OCI-LY7 (cell line): ENCODE measurements around the gene CRB1. TPM values are rescaled to one million over a fixed set of nuclear protein-coding genes. Genes with fewer than 3 reads are reported as not detected.

Experiments used
- BruUV-seq: library from RNA; stranded (reverse); fragments of 400-500 nt; replicated peaks from 2 replicates; lab custom pipeline; 2021; lab: Mats Ljungman, UMichigan
- CTCF ChIA-PET: fragments of 300-600 bp; sonication (Branson Sonifier 250); formaldehyde crosslinking; loops from one replicate; lab custom pipeline; 2022; ENCODE audit warnings: antibody characterized with exemption; ENCODE audit not compliant: unreplicated experiment; lab: Charles Lee
- POLR2A ChIA-PET: fragments of 300-600 bp; sonication (Branson Sonifier 250); formaldehyde crosslinking; loops from one replicate; lab custom pipeline; 2022; ENCODE audit warnings: antibody characterized with exemption; lab: Charles Lee
- DNase-seq: peaks from one replicate; pipeline ENCODE4 v3.0.0-alpha.2; 2015; ENCODE audit warnings: low spot score
- H2AFZ ChIP-seq: fragments of 200-600 bp; sonication (generic), shearing (Covaris generic); 2 replicates; pipeline ENCODE4 v1.6.1; 2014; ENCODE audit warnings: mild to moderate bottlenecking, antibody characterized with exemption, low read length, moderate library complexity
- H3K27ac ChIP-seq: fragments of 200-600 bp; sonication (generic); 2 replicates; pipeline ENCODE4 v1.5.1; 2014; ENCODE audit warnings: mixed run types, low read depth, mild to moderate bottlenecking, moderate library complexity, low read length, inconsistent platforms; ENCODE audit not compliant: poor library complexity, severe bottlenecking
- H3K36me3 ChIP-seq: fragments of 200-600 bp; sonication (generic); 2 replicates; pipeline ENCODE4 v1.6.1; 2014; ENCODE audit warnings: mild to moderate bottlenecking, antibody characterized with exemption, low read length, moderate library complexity, mixed read lengths; ENCODE audit not compliant: insufficient read depth
- H3K4me1 ChIP-seq: fragments of 200-600 bp; sonication (generic); 2 replicates; pipeline ENCODE4 v1.5.1; 2014; ENCODE audit warnings: mild to moderate bottlenecking, low read length; ENCODE audit not compliant: insufficient read depth, poor library complexity, severe bottlenecking
- H3K4me2 ChIP-seq: fragments of 200-600 bp; sonication (generic); 2 replicates; pipeline ENCODE4 v1.6.1; 2014; ENCODE audit warnings: mild to moderate bottlenecking, low read length
- H3K4me3 ChIP-seq: fragments of 200-600 bp; sonication (generic); 2 replicates; pipeline ENCODE4 v1.5.1; 2014; ENCODE audit warnings: mild to moderate bottlenecking, low read depth, low read length; ENCODE audit not compliant: poor library complexity, severe bottlenecking
- H3K79me2 ChIP-seq: fragments of 200-600 bp; sonication (generic); 2 replicates; pipeline ENCODE4 v1.6.1; 2016; ENCODE audit warnings: low read depth, mild to moderate bottlenecking, low read length, moderate library complexity, mixed read lengths; ENCODE audit not compliant: insufficient read depth
- H3K9me2 ChIP-seq: fragments of 200-600 bp; sonication (generic); 2 replicates; pipeline ENCODE4 v1.6.1; 2016; ENCODE audit warnings: mild to moderate bottlenecking, low read length, mixed read lengths; ENCODE audit not compliant: insufficient read depth
- H3K9me3 ChIP-seq: fragments of 200-600 bp; sonication (generic); 2 replicates; pipeline ENCODE4 v1.6.1; 2014; ENCODE audit warnings: mild to moderate bottlenecking, mixed run types, low read length, mixed read lengths
- H4K20me1 ChIP-seq: fragments of 200-600 bp; sonication (generic); 2 replicates; pipeline ENCODE4 v1.6.1; 2014; ENCODE audit warnings: mild to moderate bottlenecking, antibody characterized with exemption, low read length, moderate library complexity, mixed read lengths; ENCODE audit not compliant: insufficient read depth
- EZH2phosphoT487 ChIP-seq: fragments of 200-600 bp; sonication (generic); IDR thresholded peaks from 2 replicates; pipeline ENCODE4 v1.6.1; 2018; ENCODE audit warnings: low read depth, borderline replicate concordance, mild to moderate bottlenecking, mixed run types, antibody characterized with exemption, low read length, moderate library complexity, mixed read lengths
- intact Hi-C: fragments of 100-400 bp; cut with micrococcal nuclease; formaldehyde crosslinking; loops from one replicate; pipeline ENCODE4 v1.10.0; 2022; ENCODE audit not compliant: unreplicated experiment
- total RNA-seq, 2 experiments: library from RNA; depleted of rRNA in 1 of 2; stranded (reverse); fragments of >200 nt in 1 of 2; shearing (Covaris generic) in 1 of 2; gene quantifications; 2 replicates each; pipeline ENCODE4 v1.2.3, GENCODE V29; 2014 to 2022
- TF ChIP-seq, protein P1 (sequence below): fragments of 200-600 bp; sonication (generic); conservative IDR thresholded peaks from 2 replicates; pipeline ENCODE4 v1.5.1; 2014; ENCODE audit warnings: mild to moderate bottlenecking, antibody characterized with exemption, low read length, moderate library complexity, mixed read lengths

The CRB1 gene
- total RNA-seq, 2 experiments from 2014 or later = 0.25 TPM; not detected in 1

DNA sequence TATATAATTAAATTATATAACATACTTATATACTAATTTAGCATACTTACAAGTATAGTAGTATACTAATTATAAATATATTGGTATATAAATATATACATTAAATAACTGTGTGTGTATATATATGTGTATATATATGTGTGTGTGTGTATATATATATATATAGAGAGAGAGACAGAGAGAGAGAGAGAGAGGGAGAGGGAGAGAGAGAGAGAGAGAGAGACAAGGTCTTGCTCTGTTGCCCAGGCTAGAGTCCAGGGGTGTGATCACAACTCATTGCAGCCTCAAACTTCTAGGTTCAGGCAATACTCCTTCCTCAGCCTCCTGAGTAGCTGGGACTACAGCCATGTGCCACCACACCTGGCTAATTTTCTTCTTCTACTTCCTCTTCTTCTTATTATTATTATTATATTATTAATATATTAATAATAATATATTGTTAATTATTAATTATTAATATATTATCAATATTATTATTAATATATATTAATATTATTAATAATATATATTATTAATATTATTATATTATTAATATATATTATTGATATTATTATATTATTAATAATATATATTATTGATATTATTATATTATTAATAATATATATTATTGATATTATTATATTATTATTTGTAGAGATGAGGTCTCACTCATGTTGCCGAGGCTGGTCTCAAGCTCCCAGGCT is 185.5 kb downstream of the CRB1 start:
- no peaks in the 10 kb centered on the region for H3K36me3 ChIP-seq
- POLR2A ChIA-PET = no interaction called here
- no peaks in the 10 kb centered on the region for H4K20me1 ChIP-seq
- no peaks in the 10 kb centered on the region for H3K9me2 ChIP-seq
- no peak overlapping the region for H3K27ac ChIP-seq
- H3K4me2 ChIP-seq = no peak overlapping the region
- no peaks in the 10 kb centered on the region for H3K79me2 ChIP-seq
- H3K4me1 ChIP-seq = no peaks in the 10 kb centered on the region
- intact Hi-C loops = no loop called here
- TF ChIP-seq, protein P1, sequence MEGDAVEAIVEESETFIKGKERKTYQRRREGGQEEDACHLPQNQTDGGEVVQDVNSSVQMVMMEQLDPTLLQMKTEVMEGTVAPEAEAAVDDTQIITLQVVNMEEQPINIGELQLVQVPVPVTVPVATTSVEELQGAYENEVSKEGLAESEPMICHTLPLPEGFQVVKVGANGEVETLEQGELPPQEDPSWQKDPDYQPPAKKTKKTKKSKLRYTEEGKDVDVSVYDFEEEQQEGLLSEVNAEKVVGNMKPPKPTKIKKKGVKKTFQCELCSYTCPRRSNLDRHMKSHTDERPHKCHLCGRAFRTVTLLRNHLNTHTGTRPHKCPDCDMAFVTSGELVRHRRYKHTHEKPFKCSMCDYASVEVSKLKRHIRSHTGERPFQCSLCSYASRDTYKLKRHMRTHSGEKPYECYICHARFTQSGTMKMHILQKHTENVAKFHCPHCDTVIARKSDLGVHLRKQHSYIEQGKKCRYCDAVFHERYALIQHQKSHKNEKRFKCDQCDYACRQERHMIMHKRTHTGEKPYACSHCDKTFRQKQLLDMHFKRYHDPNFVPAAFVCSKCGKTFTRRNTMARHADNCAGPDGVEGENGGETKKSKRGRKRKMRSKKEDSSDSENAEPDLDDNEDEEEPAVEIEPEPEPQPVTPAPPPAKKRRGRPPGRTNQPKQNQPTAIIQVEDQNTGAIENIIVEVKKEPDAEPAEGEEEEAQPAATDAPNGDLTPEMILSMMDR = no peak
- no peak for TF ChIP-seq EZH2phosphoT487
- no TSS peak for BruUV-seq
- H2AFZ ChIP-seq = no peak overlapping the region
- CTCF ChIA-PET = no interaction called here
- no peak overlapping the region for H3K4me3 ChIP-seq
- no peaks in the 10 kb centered on the region for H3K9me3 ChIP-seq
- no peak for DNase-seq

DNA sequence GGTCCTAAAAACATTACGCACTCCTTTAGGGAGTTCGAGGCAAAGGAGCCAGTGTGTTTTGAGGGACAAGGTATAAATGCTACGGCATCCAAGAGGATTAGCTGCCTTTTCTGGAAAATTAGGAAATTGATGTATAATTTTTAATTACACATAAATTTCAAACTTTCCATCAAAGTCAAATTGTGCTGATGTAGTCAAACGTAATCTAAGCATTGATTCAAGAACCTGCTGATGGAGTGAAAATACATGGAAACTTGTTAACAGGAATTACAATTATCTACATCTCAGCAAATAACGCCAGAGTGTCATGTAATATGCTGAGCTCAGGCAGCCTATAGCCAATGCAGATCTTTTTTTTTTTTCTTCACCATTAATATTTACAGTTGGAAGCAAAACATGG is 194.5 kb downstream of the CRB1 start:
- TF ChIP-seq, protein P1 = no peak
- TF ChIP-seq EZH2phosphoT487 = no peak
- no peaks in the 10 kb centered on the region for H4K20me1 ChIP-seq
- no peak overlapping the region for H3K27ac ChIP-seq
- ChIA-PET POLR2A (interaction anchor here (0.6 to 1.5 kb wide), 3 partner anchors 22 to 535 kb away, joined by 3 read pairs; no protein-coding TSS in a partner anchor), CTCF (no interaction called here)
- intact Hi-C loops = no loop called here
- no peak overlapping the region for H2AFZ ChIP-seq
- no peaks in the 10 kb centered on the region for H3K79me2 ChIP-seq
- H3K4me3 ChIP-seq = no peak overlapping the region
- H3K36me3 ChIP-seq = no peaks in the 10 kb centered on the region
- DNase-seq = no peak
- no peak overlapping the region for H3K4me2 ChIP-seq
- no peaks in the 10 kb centered on the region for H3K9me3 ChIP-seq
- no peaks in the 10 kb centered on the region for H3K4me1 ChIP-seq
- no TSS peak for BruUV-seq
- no peaks in the 10 kb centered on the region for H3K9me2 ChIP-seq

DNA sequence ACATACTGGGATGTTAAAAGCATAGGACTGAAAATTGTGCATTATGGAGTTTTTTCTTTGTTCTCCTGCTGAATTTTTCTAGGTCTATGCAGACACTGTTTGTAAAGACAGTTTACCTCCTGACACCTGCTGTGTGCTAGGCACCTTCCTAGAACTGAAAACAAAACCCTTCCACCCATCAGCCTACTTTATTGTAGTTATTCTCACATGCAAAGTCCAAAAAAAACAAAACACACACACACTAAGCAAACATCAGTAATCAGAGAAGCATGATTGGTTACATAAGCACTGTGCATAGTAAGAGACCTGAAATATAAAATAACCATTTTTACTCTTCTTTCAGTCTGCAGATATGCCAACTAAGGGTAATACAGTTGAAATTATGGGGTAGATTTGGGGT is 195.1 kb downstream of the CRB1 start:
- TF ChIP-seq EZH2phosphoT487 = no peak
- TF ChIP-seq, protein P1 = no peak
- intact Hi-C loops = no loop called here
- CTCF ChIA-PET = no interaction called here
- BruUV-seq = no TSS peak
- no peaks in the 10 kb centered on the region for H3K79me2 ChIP-seq
- H3K36me3 ChIP-seq = no peaks in the 10 kb centered on the region
- POLR2A ChIA-PET = no interaction called here
- H3K9me2 ChIP-seq = no peaks in the 10 kb centered on the region
- no peaks in the 10 kb centered on the region for H4K20me1 ChIP-seq
- H3K27ac ChIP-seq = no peak overlapping the region
- no peak overlapping the region for H2AFZ ChIP-seq
- H3K4me1 ChIP-seq = no peaks in the 10 kb centered on the region
- H3K4me3 ChIP-seq = no peak overlapping the region
- no peak for DNase-seq
- H3K4me2 ChIP-seq = no peak overlapping the region
- no peaks in the 10 kb centered on the region for H3K9me3 ChIP-seq
